MG63 (cell line): ENCODE results near the gene TMEM134. TPM values are rescaled to one million over a fixed set of nuclear protein-coding genes. Genes with fewer than 3 reads are reported as not detected.

Experiments used
- DNase-seq: peaks from one replicate; pipeline ENCODE4 v3.0.0-alpha.2; 2020
- H3K27me3 ChIP-seq: fragments of 250-450 bp; sonication (Bioruptor Pico); 2 replicates; pipeline ENCODE4 v1.5.1; 2020; ENCODE audit warnings: mild to moderate bottlenecking, moderate library complexity
- H3K36me3 ChIP-seq: fragments of 250-450 bp; sonication (Bioruptor Pico); 2 replicates; pipeline ENCODE4 v1.5.1; 2020; ENCODE audit warnings: mild to moderate bottlenecking, moderate library complexity
- H3K4me3 ChIP-seq: fragments of 250-450 bp; sonication (Bioruptor Pico); 2 replicates; pipeline ENCODE4 v1.5.1; 2020; ENCODE audit warnings: mild to moderate bottlenecking, moderate library complexity
- H3K9me3 ChIP-seq: fragments of 250-450 bp; sonication (Bioruptor Pico); 2 replicates; pipeline ENCODE4 v1.5.1; 2020; ENCODE audit warnings: mild to moderate bottlenecking, moderate library complexity
- total RNA-seq: library from RNA; depleted of rRNA; stranded (reverse); fragments of >200 nt; shearing (Covaris generic); gene quantifications from 2 replicates; pipeline ENCODE4 v1.2.3, GENCODE V29; 2014; ENCODE audit warnings: low replicate concordance; rRNA removed

TMEM134 gene
- total RNA-seq, 1 experiment from 2014 or later, result 44.2 TPM

GRCh38 chr11:67412495-67413179 lies 56.4 kb downstream of the TMEM134 start:
- no peaks in the 10 kb centered on the region for H3K27me3 ChIP-seq
- DNase-seq, result no peak
- H3K9me3 ChIP-seq, result no peaks in the 10 kb centered on the region

GRCh38 chr11:67411785-67412152 lies 57.3 kb downstream of the TMEM134 start:
- DNase-seq, result no peak
- Histone ChIP-seq H3K36me3 (no peaks in the 10 kb centered on the region), H3K9me3 (no peaks in the 10 kb centered on the region), H3K4me3 (no peak overlapping the region), H3K27me3 (no peaks in the 10 kb centered on the region)

More at GRCh38 chr11:67412495-67413179, 56.4 kb downstream of the TMEM134 start:
- Histone ChIP-seq H3K36me3 (no peaks in the 10 kb centered on the region), H3K4me3 (no peak overlapping the region)

Other genes starting within 250 kb of the TMEM134 start
- gene GRK2, start 202.8 kb downstream of the TMEM134 start, total RNA-seq, result 24.2 and 31.8 TPM in 2 replicates
- 17.2 and 25.8 TPM in 2 replicates for gene ANKRD13D, start 179.9 kb downstream of the TMEM134 start, total RNA-seq
- gene SSH3, start 165.7 kb downstream of the TMEM134 start, total RNA-seq, result 3.8 and 5.1 TPM in 2 replicates
- gene POLD4, start 115.7 kb downstream of the TMEM134 start, total RNA-seq, result 17.3 and 40.1 TPM in 2 replicates
- gene CLCF1, start 95.7 kb downstream of the TMEM134 start, total RNA-seq, result 6.4 and 7.7 TPM in 2 replicates
- gene RAD9A, start 77.3 kb downstream of the TMEM134 start, total RNA-seq, result 1.7 and 17.6 TPM in 2 replicates
- 244 and 262 TPM in 2 replicates for gene PPP1CA, start 67.4 kb downstream of the TMEM134 start, total RNA-seq
- not detected in 2 replicates for gene TBC1D10C, start 65.2 kb downstream of the TMEM134 start, total RNA-seq
- gene CARNS1, start 53.6 kb downstream of the TMEM134 start, total RNA-seq, result not detected in 2 replicates
- gene RPS6KB2, start 40.8 kb downstream of the TMEM134 start, total RNA-seq, result 77.9 and 121 TPM in 2 replicates
- not detected in 2 replicates for gene PTPRCAP, start 31.6 kb downstream of the TMEM134 start, total RNA-seq
- 58.3 and 96.9 TPM in 2 replicates for gene CORO1B, start 25.8 kb downstream of the TMEM134 start, total RNA-seq
- gene GPR152, start 16.5 kb downstream of the TMEM134 start, total RNA-seq, result not detected in 2 replicates
- 0.26 and 3.0 TPM in 2 replicates for gene CABP4, start 13.9 kb downstream of the TMEM134 start, total RNA-seq
- gene AIP, start 13.8 kb upstream of the TMEM134 start, total RNA-seq, result 85.1 and 122 TPM in 2 replicates
- gene PITPNM1, start 36.1 kb upstream of the TMEM134 start, total RNA-seq, result 5.5 and 18.9 TPM in 2 replicates
- gene CDK2AP2, start 38.9 kb upstream of the TMEM134 start, total RNA-seq, result 14.1 and 14.8 TPM in 2 replicates
- not detected in 2 replicates for gene CABP2, start 54.2 kb upstream of the TMEM134 start, total RNA-seq
- 280 and 743 TPM in 2 replicates for gene GSTP1, start 114.6 kb upstream of the TMEM134 start, total RNA-seq
- gene NDUFV1, start 137.7 kb upstream of the TMEM134 start, total RNA-seq, result 274 and 469 TPM in 2 replicates
- gene NUDT8, start 160.7 kb upstream of the TMEM134 start, total RNA-seq, result 15.0 TPM in 1 of 2 replicates, not detected in the other
- not detected in 2 replicates for gene TBX10, start 170.5 kb upstream of the TMEM134 start, total RNA-seq
- not detected in 2 replicates for gene ACY3, start 181.5 kb upstream of the TMEM134 start, total RNA-seq
- gene ALDH3B2, start 205.4 kb upstream of the TMEM134 start, total RNA-seq, result not detected in 2 replicates